Panc1 (cell line): Measurements from ENCODE around the gene MAP7D3.

Source experiments
- POLR2AphosphoS5 ChIP-seq: IDR thresholded peaks from 2 replicates; pipeline ENCODE4 v1.6.1; 2012; ENCODE audit warnings: mild to moderate bottlenecking, low read depth, low read length, moderate library complexity
- SIN3A ChIP-seq: IDR thresholded peaks from 2 replicates; pipeline ENCODE4 v1.6.1; 2012; ENCODE audit warnings: low read depth, mild to moderate bottlenecking, low read length, moderate library complexity, borderline replicate concordance; ENCODE audit not compliant: insufficient read depth
- TCF7L2 ChIP-seq: IDR thresholded peaks from 2 replicates; pipeline ENCODE4 v1.6.1; 2011; ENCODE audit warnings: mild to moderate bottlenecking, low read depth, low read length, inconsistent platforms
- TF ChIP-seq, protein P1 (sequence below): fragments of 450-650 bp; IDR thresholded peaks from 2 replicates; pipeline ENCODE4 v1.5.1; 2017; ENCODE audit warnings: mild to moderate bottlenecking
- TF ChIP-seq, protein P2 (sequence below), 2 experiments: IDR thresholded peaks; 2 replicates each; pipeline ENCODE4 v1.6.1; 2011 to 2012; ENCODE audit warnings: low read depth in 2 of 2, control low read depth in 1 of 2, low read length in 1 of 2, mild to moderate bottlenecking in 1 of 2, moderate library complexity in 1 of 2; ENCODE audit not compliant: insufficient read depth in 1 of 2

DNA sequence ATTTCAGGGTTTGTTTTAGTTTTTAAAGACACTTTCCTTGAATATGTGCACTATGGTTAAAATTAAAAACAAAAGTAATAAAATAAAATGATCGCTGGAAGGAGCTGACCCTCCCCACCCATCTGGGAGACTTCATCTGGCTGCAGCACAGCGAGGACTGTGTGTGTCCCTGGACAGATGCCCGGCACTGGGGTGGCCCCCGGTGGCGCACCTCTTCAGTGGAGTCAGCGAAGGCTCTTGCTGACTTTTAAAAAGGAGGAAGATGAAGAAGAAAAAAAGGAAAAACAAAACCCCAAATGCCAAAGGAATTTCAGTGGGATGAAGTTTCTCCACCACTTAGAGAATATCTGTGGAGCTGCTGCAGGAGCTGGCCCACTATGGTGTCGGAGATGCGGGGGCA lies 44.2 kb upstream of the MAP7D3 start:
- TF ChIP-seq POLR2AphosphoS5 (no peak), TCF7L2 (no peak), SIN3A (no peak)
- TF ChIP-seq, protein P1, sequence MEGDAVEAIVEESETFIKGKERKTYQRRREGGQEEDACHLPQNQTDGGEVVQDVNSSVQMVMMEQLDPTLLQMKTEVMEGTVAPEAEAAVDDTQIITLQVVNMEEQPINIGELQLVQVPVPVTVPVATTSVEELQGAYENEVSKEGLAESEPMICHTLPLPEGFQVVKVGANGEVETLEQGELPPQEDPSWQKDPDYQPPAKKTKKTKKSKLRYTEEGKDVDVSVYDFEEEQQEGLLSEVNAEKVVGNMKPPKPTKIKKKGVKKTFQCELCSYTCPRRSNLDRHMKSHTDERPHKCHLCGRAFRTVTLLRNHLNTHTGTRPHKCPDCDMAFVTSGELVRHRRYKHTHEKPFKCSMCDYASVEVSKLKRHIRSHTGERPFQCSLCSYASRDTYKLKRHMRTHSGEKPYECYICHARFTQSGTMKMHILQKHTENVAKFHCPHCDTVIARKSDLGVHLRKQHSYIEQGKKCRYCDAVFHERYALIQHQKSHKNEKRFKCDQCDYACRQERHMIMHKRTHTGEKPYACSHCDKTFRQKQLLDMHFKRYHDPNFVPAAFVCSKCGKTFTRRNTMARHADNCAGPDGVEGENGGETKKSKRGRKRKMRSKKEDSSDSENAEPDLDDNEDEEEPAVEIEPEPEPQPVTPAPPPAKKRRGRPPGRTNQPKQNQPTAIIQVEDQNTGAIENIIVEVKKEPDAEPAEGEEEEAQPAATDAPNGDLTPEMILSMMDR, result no peak
- TF ChIP-seq, protein P2, sequence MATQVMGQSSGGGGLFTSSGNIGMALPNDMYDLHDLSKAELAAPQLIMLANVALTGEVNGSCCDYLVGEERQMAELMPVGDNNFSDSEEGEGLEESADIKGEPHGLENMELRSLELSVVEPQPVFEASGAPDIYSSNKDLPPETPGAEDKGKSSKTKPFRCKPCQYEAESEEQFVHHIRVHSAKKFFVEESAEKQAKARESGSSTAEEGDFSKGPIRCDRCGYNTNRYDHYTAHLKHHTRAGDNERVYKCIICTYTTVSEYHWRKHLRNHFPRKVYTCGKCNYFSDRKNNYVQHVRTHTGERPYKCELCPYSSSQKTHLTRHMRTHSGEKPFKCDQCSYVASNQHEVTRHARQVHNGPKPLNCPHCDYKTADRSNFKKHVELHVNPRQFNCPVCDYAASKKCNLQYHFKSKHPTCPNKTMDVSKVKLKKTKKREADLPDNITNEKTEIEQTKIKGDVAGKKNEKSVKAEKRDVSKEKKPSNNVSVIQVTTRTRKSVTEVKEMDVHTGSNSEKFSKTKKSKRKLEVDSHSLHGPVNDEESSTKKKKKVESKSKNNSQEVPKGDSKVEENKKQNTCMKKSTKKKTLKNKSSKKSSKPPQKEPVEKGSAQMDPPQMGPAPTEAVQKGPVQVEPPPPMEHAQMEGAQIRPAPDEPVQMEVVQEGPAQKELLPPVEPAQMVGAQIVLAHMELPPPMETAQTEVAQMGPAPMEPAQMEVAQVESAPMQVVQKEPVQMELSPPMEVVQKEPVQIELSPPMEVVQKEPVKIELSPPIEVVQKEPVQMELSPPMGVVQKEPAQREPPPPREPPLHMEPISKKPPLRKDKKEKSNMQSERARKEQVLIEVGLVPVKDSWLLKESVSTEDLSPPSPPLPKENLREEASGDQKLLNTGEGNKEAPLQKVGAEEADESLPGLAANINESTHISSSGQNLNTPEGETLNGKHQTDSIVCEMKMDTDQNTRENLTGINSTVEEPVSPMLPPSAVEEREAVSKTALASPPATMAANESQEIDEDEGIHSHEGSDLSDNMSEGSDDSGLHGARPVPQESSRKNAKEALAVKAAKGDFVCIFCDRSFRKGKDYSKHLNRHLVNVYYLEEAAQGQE (IDR thresholded peaks at IDR 0.05; ENCODE audit: insufficient read depth in 1 of 2, low read depth in 2 of 2, low read length in 1 of 2), result no peak
